HG03196 (cell line): ENCODE data around the gene HEXB.
"Not testable (repeated sequence)": the region's sequence is repeated elsewhere in the genome, so short reads cannot be mapped to it uniquely, and the experiment has no call there.

Experiments
- ATAC-seq: cut with Tn5 transposase; IDR thresholded peaks from one replicate; pipeline ENCODE4 v1.9.1; 2021; ENCODE audit not compliant: unreplicated experiment

The HEXB gene

GRCh38 chr5:74725331-74725730 is 40.3 kb downstream of the HEXB start:
- ATAC-seq, result no peak

DNA sequence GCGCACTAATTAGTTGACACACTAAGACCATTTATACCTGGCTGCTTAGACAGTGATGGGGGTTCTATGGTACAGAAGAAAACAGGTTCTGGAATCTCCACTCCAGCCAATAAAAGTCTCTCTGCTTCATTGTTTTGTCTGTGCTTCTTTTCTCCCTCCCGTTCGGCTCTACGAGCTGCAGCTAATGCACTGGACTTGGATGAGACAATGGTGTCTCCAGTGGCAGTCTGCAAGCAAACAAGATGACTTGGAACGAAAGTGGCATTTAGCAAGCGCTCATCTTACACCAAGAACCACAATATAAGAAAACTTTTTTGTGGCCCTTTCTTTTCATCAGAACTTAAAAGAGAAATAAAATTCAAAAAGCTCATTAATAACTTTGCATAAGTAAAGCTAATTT is 51.7 kb downstream of the HEXB start:
- ATAC-seq, result no peak

GRCh38 chr5:74738406-74738805 is 53.4 kb downstream of the HEXB start:
- ATAC-seq, result no peak

- not testable (repeated sequence) for ATAC-seq
Observed at GRCh38 chr5:74748742-74749141, 63.7 kb downstream of the HEXB start.

GRCh38 chr5:74761241-74761640 is 76.2 kb downstream of the HEXB start:
- no peak for ATAC-seq

- no peak for ATAC-seq
Observed at GRCh38 chr5:74762599-74762998, 77.6 kb downstream of the HEXB start.

DNA sequence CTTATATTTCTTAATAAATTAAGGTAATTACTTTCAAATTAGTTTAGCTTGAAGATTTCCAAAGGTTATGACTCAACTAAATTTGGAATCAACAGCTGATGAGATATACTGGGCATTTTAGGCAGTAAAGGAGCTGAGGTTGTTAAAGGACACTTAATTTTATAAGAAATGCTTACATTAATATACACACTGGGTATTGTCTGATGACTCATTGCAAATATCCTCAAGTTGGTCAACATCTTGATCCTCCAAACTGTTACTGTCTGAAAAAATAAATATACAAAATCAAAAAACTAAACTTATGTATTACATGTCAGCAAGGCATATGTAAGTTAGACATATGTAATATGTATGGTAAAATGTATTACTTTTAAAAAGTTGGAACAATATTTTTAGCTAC is 78.5 kb downstream of the HEXB start:
- ATAC-seq, result no peak

DNA sequence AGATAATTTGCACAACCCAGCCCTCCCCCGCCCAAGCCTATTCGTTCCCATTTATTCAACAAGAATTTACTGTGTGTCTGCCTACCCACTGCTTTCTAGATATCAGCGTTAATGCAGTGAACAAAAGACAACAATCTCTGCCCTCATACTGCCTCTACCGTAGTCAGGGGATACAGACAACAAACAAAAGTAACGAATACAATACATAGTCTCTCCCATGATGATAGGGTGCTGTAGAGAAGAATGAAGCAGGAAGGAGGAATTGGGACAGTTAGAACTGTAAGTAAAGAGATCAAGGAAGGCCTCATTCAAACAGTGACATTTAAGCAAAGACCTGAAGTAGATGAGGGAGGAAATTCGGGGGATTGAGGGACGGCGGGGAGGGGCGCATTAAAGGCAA is 80.2 kb downstream of the HEXB start:
- ATAC-seq, result no peak

DNA sequence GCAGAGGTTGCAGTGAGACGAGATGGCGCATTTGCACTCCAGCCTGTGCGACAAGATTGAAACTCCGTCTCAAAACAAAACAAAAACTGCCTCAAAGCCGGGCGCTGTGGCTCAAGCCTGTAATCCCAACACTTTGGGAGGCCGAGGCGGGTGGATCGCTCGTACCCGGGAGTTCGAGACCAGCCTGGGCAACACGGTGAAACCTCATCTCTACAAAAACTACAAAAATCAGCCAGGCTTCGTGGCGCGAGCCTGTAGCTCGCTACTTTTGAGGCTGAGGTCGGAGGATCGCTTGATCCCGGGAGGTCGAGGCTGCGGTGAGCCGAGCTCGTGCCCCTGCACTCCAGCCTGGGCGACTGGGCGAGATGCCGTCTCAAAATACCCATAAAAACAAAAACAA is 80.9 kb downstream of the HEXB start:
- no peak for ATAC-seq

DNA sequence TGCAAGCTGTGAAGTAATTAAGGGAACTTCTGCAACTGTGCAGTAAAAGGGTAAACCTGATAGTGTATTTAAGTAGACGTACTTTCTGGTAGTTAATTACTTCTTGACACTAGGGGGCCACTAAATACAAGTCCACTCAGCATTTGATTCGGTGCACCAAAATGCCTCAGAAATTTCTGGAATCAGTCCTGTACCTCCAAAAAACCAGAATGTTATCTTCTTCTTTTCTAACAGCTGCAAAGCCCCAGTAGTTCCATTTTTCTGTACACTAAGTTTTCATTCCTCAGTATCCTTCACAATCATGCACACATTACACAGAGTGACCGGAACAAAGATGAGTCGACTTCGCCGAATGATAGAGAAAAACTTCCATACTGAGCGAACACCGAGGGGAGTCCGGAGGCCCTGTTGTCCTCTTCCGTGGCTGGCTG is 81.4 kb downstream of the HEXB start:
- peak; percentile 12 for ATAC-seq

DNA sequence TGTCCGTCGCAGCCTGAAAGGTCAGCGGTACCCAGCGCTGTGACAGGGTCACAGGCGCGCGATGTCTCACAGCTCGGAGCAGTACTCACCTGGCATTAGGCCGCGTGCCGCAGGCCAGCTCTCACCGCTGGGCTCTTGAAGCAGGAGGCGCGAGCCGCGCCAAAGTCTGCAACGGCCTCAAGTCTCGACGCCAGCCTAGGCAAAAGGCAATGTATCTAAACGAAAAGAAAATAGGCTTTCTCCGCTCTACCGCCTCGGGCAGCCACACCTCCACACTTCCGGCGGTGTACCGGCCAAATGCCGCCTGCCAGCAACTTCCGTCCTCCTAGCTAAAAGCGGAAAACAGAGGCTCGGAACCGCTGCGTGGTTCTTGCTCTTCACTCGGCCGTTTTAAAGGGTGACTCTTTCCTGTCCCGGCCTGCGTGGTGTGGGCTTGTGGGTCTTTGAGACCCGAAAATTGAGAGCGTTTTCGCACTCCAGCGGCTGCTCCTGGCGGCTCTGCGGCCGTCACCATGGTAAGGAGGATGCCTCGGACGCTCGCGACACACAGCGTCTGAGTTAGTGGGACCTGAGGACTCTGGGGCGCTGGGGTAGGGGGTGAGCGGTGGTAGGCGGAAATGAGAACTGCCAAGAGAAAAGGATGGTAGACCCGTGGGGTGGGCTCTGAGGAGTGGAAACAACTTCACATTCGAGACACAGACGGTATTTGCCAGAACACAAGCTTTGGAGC is 82.0 kb downstream of the HEXB start, which contains the start of the genes GFM2 and NSA2:
TSS of gene GFM2 (minus strand) at position 269 of the 730 bp plus-strand sequence. CDS start 3,375 bp downstream, outside the sequence.
TSS of gene NSA2 (plus strand) at position 401 of the 730 bp plus-strand sequence. CDS start at position 513, 112 bp downstream.
- peak; percentile 94 for ATAC-seq

GRCh38 chr5:74767579-74767913 is 82.5 kb downstream of the HEXB start:
- ATAC-seq, result peak; percentile 20
